Upper lobe of right lung (tissue), 1 donor: ENCODE results near the gene CCDC87. TPM values are rescaled to one million over a fixed set of nuclear protein-coding genes. Genes with fewer than 3 reads are reported as not detected.

ENCODE experiments used
- ATAC-seq: fragments of 200-7000 bp; cut with Tn5 transposase; one replicate; pipeline ENCODE4 v1.9.1; 2020; ENCODE audit warnings: mild to moderate bottlenecking, moderate library complexity
- DNase-seq: peaks from one replicate; pipeline ENCODE4 v3.0.0-alpha.2; 2020
- H3K27ac ChIP-seq: fragments of 200-600 bp; one replicate; pipeline ENCODE4 v1.8.0; 2022
- H3K27me3 ChIP-seq: fragments of 200-600 bp; one replicate; pipeline ENCODE4 v1.8.0; 2022; ENCODE audit warnings: mild to moderate bottlenecking
- H3K36me3 ChIP-seq: fragments of 200-600 bp; one replicate; pipeline ENCODE4 v1.8.0; 2022
- H3K4me1 ChIP-seq: fragments of 200-600 bp; one replicate; pipeline ENCODE4 v1.8.0; 2022
- H3K4me3 ChIP-seq: fragments of 200-600 bp; one replicate; pipeline ENCODE4 v1.8.0; 2022; ENCODE audit warnings: mild to moderate bottlenecking
- H3K9me3 ChIP-seq: fragments of 200-600 bp; one replicate; pipeline ENCODE4 v1.8.0; 2022
- CTCF ChIP-seq: fragments of 200-600 bp; IDR thresholded peaks from one replicate; pipeline ENCODE4 v1.8.0; 2022; ENCODE audit warnings: antibody characterized with exemption
- intact Hi-C: fragments of 100-400 bp; cut with DNase I; formaldehyde crosslinking; loops from one replicate; pipeline ENCODE4 v1.11.0; 2022
- total RNA-seq: library from RNA; stranded (reverse); fragmentation: NEBNext Ultra II Directional; extraction: Animal tissue kit (Norgen Biotek cat#: 25700); gene quantifications from one replicate; pipeline ENCODE4 v1.2.1, GENCODE V29; 2021
- donor health status: DM: no; HTN: yes; CAD: no; lungs with severe emphysema.

CCDC87 gene
- total RNA-seq, 1 donor from 2014 or later: 0.26 TPM

- ATAC-seq: no peak
- no peaks in the 10 kb centered on the region for H3K9me3 ChIP-seq
- intact Hi-C loops: no loop called here
- TF ChIP-seq CTCF: no peak
- no peaks in the 10 kb centered on the region for H3K36me3 ChIP-seq
- H3K4me1 ChIP-seq: peaks cover 7% of the 10 kb centered on the region
- DNase-seq: no peak
- H3K27ac ChIP-seq: no peak overlapping the region
- H3K4me3 ChIP-seq: no peak overlapping the region
- peaks cover 5% of the 10 kb centered on the region for H3K27me3 ChIP-seq
Observed at GRCh38 chr11:66555416-66555815, 37.4 kb downstream of the CCDC87 start.

- Histone ChIP-seq H3K36me3 (no peaks in the 10 kb centered on the region), H3K9me3 (no peaks in the 10 kb centered on the region), H3K4me1 (peaks cover 7% of the 10 kb centered on the region), H3K4me3 (no peak overlapping the region), H3K27me3 (peaks cover 5% of the 10 kb centered on the region), H3K27ac (no peak overlapping the region)
- intact Hi-C loops: no loop called here
- TF ChIP-seq CTCF: no peak
- ATAC-seq (no peak), DNase-seq (no peak)
Observed at GRCh38 chr11:66554602-66555001, 38.3 kb downstream of the CCDC87 start.

- DNase-seq (no peak), ATAC-seq (no peak)
- Histone ChIP-seq H3K4me1 (peaks cover 6% of the 10 kb centered on the region), H3K9me3 (no peaks in the 10 kb centered on the region), H3K27ac (no peak overlapping the region), H3K36me3 (no peaks in the 10 kb centered on the region), H3K27me3 (no peaks in the 10 kb centered on the region), H3K4me3 (no peak overlapping the region)
- no peak for TF ChIP-seq CTCF
- intact Hi-C loops: no loop called here
Observed at GRCh38 chr11:66550887-66551286, 42.0 kb downstream of the CCDC87 start.

- DNase-seq (no peak), ATAC-seq (no peak)
- Histone ChIP-seq H3K9me3 (no peaks in the 10 kb centered on the region), H3K36me3 (no peaks in the 10 kb centered on the region), H3K27ac (no peak overlapping the region), H3K4me1 (peaks cover 13% of the 10 kb centered on the region), H3K27me3 (no peaks in the 10 kb centered on the region), H3K4me3 (no peak overlapping the region)
- no peak for TF ChIP-seq CTCF
- intact Hi-C loops: no loop called here
Observed at GRCh38 chr11:66549696-66550095, 43.2 kb downstream of the CCDC87 start.

- intact Hi-C loops: no loop called here
- H3K27ac ChIP-seq: no peak overlapping the region
- H3K9me3 ChIP-seq: no peaks in the 10 kb centered on the region
- peaks cover 20% of the 10 kb centered on the region for H3K4me1 ChIP-seq
- no peaks in the 10 kb centered on the region for H3K36me3 ChIP-seq
- H3K27me3 ChIP-seq: no peaks in the 10 kb centered on the region
- no peak overlapping the region for H3K4me3 ChIP-seq
- DNase-seq: no peak
- no peak for ATAC-seq
- TF ChIP-seq CTCF: no peak
Observed at GRCh38 chr11:66548774-66549630, 43.9 kb downstream of the CCDC87 start.
